GM12892 (cell line): ENCODE data around the gene PID1.

Experiments
- POLR2A ChIP-seq: IDR thresholded peaks from 2 replicates; pipeline ENCODE4 v1.6.1; 2011; ENCODE audit warnings: low read depth, low read length, control low read depth
- POLR2AphosphoS5 ChIP-seq: IDR thresholded peaks from 2 replicates; pipeline ENCODE4 v1.6.1; 2011; ENCODE audit warnings: low read depth, low read length, control low read depth

GRCh38 chr2:229033816-229034215 is 237.3 kb downstream of the PID1 start:
- TF ChIP-seq POLR2AphosphoS5 (no peak), POLR2A (no peak)
